Choroid plexus epithelial cell (primary cell): Measurements from ENCODE around the gene MX2.
A peak's percentile ranks its signal among the peaks of the same experiment; 100 is the strongest.

Experiments used
- DNase-seq: peaks from one replicate; pipeline ENCODE4 v3.0.0-alpha.2; 2010; ENCODE audit warnings: low read depth
- H3K4me3 ChIP-seq: 2 replicates; pipeline ENCODE4 v1.5.1; 2011; ENCODE audit warnings: low read depth, mild to moderate bottlenecking, control low read depth, low read length, moderate library complexity
- TF ChIP-seq, protein P1 (sequence below): conservative IDR thresholded peaks from 2 replicates; pipeline ENCODE4 v1.5.1; 2011; ENCODE audit warnings: low read depth, mild to moderate bottlenecking, control low read depth, inconsistent platforms, low read length, moderate library complexity

Gene MX2

GRCh38 chr21:41367301-41367944 lies 5.6 kb downstream of the MX2 start:
- TF ChIP-seq, protein P1, sequence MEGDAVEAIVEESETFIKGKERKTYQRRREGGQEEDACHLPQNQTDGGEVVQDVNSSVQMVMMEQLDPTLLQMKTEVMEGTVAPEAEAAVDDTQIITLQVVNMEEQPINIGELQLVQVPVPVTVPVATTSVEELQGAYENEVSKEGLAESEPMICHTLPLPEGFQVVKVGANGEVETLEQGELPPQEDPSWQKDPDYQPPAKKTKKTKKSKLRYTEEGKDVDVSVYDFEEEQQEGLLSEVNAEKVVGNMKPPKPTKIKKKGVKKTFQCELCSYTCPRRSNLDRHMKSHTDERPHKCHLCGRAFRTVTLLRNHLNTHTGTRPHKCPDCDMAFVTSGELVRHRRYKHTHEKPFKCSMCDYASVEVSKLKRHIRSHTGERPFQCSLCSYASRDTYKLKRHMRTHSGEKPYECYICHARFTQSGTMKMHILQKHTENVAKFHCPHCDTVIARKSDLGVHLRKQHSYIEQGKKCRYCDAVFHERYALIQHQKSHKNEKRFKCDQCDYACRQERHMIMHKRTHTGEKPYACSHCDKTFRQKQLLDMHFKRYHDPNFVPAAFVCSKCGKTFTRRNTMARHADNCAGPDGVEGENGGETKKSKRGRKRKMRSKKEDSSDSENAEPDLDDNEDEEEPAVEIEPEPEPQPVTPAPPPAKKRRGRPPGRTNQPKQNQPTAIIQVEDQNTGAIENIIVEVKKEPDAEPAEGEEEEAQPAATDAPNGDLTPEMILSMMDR: no peak
- no peak for DNase-seq
- no peak overlapping the region for H3K4me3 ChIP-seq

DNA sequence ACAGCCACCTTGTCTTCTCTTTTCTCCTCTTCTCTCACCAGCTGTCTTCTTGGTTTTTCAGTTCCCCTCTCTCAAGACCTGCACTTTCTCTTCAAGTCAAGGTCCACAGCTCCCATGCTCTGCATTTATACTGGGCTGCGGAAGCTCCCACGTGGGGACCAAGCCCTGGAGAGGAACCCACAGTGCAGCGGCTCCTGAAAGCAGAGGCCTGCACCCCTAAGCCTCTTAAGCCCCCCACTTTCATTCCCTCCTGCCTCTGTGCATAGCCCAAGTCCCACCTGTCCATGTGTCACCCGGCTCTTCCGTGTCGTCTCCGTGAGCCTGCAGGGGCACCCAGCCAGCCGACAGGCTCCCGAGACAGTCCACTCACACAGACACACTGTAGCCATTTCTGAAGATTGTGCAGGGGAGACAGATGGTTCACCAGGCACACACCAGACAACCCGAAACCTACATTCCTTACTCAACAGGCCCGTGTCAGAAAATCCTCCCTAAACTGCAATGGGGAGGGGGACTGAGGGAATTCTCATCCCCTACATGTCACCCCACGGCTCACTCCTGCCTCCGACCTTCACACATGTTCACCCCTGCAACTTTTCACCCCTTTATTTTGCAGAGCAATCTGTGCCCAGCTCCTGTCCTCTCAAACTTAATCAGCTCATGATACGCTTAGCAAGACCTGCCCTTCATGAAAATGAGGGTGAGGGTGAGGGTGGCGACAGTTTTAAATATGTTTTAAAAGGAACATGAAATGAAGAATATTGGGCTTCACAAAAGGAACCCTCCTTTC lies 6.3 kb downstream of the MX2 start:
- DNase-seq: no peak
- H3K4me3 ChIP-seq: no peak overlapping the region
- TF ChIP-seq, protein P1: no peak

DNA sequence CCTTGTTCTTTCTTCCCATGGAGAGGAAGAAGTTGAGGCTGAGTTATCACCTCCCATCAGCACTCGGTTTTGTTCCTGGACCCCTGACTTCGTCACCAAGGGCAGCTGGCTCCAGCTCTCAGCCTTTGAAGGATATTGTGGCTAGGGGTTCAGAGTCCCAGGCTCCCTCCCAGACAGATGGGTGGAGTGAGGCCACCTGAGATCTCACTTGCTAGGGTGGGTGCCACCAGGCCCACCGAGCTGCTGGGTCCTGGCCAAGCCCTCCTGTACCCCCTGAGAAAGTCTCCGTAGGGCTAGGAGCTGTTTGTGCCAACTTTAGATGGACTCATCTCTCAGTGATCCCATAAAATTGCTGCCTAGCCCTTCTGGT lies 6.9 kb downstream of the MX2 start:
- H3K4me3 ChIP-seq: no peak overlapping the region
- TF ChIP-seq, protein P1: no peak
- no peak for DNase-seq

DNA sequence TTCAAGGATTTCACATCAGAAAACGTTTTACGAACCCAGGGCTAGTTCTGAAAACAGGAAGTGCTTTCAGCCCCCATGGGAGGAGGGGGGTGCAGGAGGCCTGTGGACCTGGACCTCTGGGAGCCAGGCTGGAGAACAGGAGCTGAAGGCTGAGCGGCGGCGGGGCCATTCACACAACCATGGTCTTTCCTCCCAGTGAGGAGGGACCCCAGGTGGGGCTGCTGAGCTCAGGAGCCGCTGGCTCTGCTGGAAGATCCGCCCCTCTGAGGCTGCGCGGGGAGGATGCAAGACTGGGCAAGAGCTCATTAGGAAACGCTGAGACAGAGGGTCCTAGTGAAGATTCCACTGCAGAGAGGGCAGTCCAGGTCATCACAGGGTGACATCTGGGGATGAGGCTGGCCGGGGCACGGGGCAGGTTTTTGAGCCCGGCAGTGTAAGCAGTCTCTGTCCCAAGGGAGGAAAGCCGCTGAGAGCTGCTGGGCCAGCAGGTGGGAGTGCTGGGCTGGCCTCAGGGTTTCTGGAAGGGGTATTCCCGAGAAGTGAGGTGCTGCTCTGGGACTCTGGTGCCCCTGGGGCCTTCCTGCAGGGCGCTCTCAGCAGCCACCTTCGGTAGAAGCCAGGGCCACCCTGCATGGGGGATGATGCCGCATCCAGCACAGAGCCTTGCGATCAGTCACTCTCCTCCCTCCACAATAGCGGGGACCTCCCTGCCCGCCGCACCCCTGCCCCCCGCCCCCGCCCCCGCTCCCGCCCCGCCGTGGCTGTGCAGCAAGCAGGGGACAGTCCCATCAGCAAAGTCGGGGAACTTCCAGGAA lies 7.5 kb downstream of the MX2 start:
- DNase-seq: peak; percentile 7
- no peak overlapping the region for H3K4me3 ChIP-seq
- TF ChIP-seq, protein P1: peak; percentile 15

- TF ChIP-seq, protein P1: no peak
- no peak overlapping the region for H3K4me3 ChIP-seq
- DNase-seq: no peak
These were observed 8.4 kb downstream of the MX2 start for GRCh38 chr21:41369920-41370839.
